HEK293 (cell line): ENCODE data around the gene SQOR.

Experiments
- BCL6B ChIP-seq: fragments of 450-650 bp; formaldehyde crosslinking; IDR thresholded peaks from 2 replicates; pipeline ENCODE4 v1.5.1; 2017; ENCODE audit warnings: missing biosample characterization, missing genetic modification characterization
- IKZF3 ChIP-seq: fragments of 450-650 bp; IDR thresholded peaks from 2 replicates; pipeline ENCODE4 v1.5.0; 2018; ENCODE audit warnings: missing biosample characterization, mild to moderate bottlenecking, missing genetic modification characterization, moderate library complexity
- INSM2 ChIP-seq: fragments of 450-650 bp; formaldehyde crosslinking; IDR thresholded peaks from 2 replicates; pipeline ENCODE4 v1.5.1; 2016; ENCODE audit warnings: missing biosample characterization, missing genetic modification characterization
- PBX3 ChIP-seq: sonication (generic); formaldehyde crosslinking; IDR thresholded peaks from 2 replicates; pipeline ENCODE4 v1.8.1; 2022; ENCODE audit warnings: mild to moderate bottlenecking, moderate library complexity, missing genetic modification reagents
- SCRT2 ChIP-seq: fragments of 450-650 bp; formaldehyde crosslinking; IDR thresholded peaks from 2 replicates; pipeline ENCODE4 v1.5.1; 2016; ENCODE audit warnings: missing biosample characterization, missing genetic modification characterization
- SP3 ChIP-seq: fragments of 450-650 bp; formaldehyde crosslinking; IDR thresholded peaks from 2 replicates; pipeline ENCODE4 v1.5.1; 2016; ENCODE audit warnings: missing biosample characterization, missing genetic modification characterization
- ZBTB17 ChIP-seq: fragments of 450-650 bp; formaldehyde crosslinking; IDR thresholded peaks from 2 replicates; pipeline ENCODE4 v1.5.1; 2016; ENCODE audit warnings: missing biosample characterization, missing genetic modification characterization
- ZBTB20 ChIP-seq: fragments of 450-650 bp; formaldehyde crosslinking; IDR thresholded peaks from 2 replicates; pipeline ENCODE4 v1.5.1; 2016; ENCODE audit warnings: missing biosample characterization, missing genetic modification characterization
- ZBTB21 ChIP-seq: fragments of 450-650 bp; formaldehyde crosslinking; IDR thresholded peaks from 2 replicates; pipeline ENCODE4 v1.5.1; 2017; ENCODE audit warnings: missing biosample characterization, missing genetic modification characterization
- ZBTB26 ChIP-seq: fragments of 450-650 bp; formaldehyde crosslinking; optimal IDR thresholded peaks from 2 replicates; pipeline ENCODE3; 2016; ENCODE audit warnings: missing biosample characterization, mild to moderate bottlenecking, missing genetic modification characterization
- ZBTB8A ChIP-seq: fragments of 450-650 bp; formaldehyde crosslinking; IDR thresholded peaks from 2 replicates; pipeline ENCODE4 v1.5.1; 2016; ENCODE audit warnings: missing biosample characterization, missing genetic modification characterization
- ZFP3 ChIP-seq: fragments of 450-650 bp; formaldehyde crosslinking; IDR thresholded peaks from 2 replicates; pipeline ENCODE4 v1.5.1; 2016; ENCODE audit warnings: low read depth, missing biosample characterization, missing genetic modification characterization
- ZNF121 ChIP-seq: fragments of 450-650 bp; formaldehyde crosslinking; IDR thresholded peaks from 2 replicates; pipeline ENCODE4 v1.5.1; 2016; ENCODE audit warnings: missing biosample characterization, missing genetic modification characterization
- ZNF132 ChIP-seq: fragments of 450-650 bp; formaldehyde crosslinking; IDR thresholded peaks from 2 replicates; pipeline ENCODE4 v1.5.1; 2017; ENCODE audit warnings: missing biosample characterization, missing genetic modification characterization, borderline replicate concordance
- ZNF148 ChIP-seq: fragments of 450-650 bp; formaldehyde crosslinking; IDR thresholded peaks from 2 replicates; pipeline ENCODE4 v1.5.0; 2017; ENCODE audit warnings: missing biosample characterization, missing genetic modification characterization, borderline replicate concordance
- ZNF157 ChIP-seq: fragments of 450-650 bp; formaldehyde crosslinking; IDR thresholded peaks from 2 replicates; pipeline ENCODE4 v1.5.1; 2016; ENCODE audit warnings: missing biosample characterization, missing genetic modification characterization
- ZNF18 ChIP-seq: fragments of 450-650 bp; formaldehyde crosslinking; IDR thresholded peaks from 2 replicates; pipeline ENCODE4 v1.5.1; 2016; ENCODE audit warnings: missing biosample characterization, missing genetic modification characterization
- ZNF214 ChIP-seq: fragments of 450-650 bp; formaldehyde crosslinking; IDR thresholded peaks from 2 replicates; pipeline ENCODE4 v1.5.1; 2017; ENCODE audit warnings: missing biosample characterization, mild to moderate bottlenecking, missing genetic modification characterization, borderline replicate concordance
- ZNF223 ChIP-seq: fragments of 450-650 bp; formaldehyde crosslinking; IDR thresholded peaks from 2 replicates; pipeline ENCODE4 v1.5.1; 2016; ENCODE audit warnings: missing biosample characterization, missing genetic modification characterization
- ZNF433 ChIP-seq: fragments of 450-650 bp; formaldehyde crosslinking; IDR thresholded peaks from 2 replicates; pipeline ENCODE4 v1.5.1; 2016; ENCODE audit warnings: missing biosample characterization, missing genetic modification characterization, low read depth
- ZNF501 ChIP-seq: fragments of 450-650 bp; formaldehyde crosslinking; IDR thresholded peaks from 2 replicates; pipeline ENCODE4 v1.5.1; 2016; ENCODE audit warnings: missing biosample characterization, missing genetic modification characterization
- ZNF513 ChIP-seq: fragments of 450-650 bp; IDR thresholded peaks from 2 replicates; pipeline ENCODE4 v1.5.1; 2018; ENCODE audit warnings: missing biosample characterization, missing genetic modification characterization
- ZNF530 ChIP-seq: fragments of 450-650 bp; formaldehyde crosslinking; IDR thresholded peaks from 2 replicates; pipeline ENCODE4 v1.5.1; 2016; ENCODE audit warnings: low read depth, missing biosample characterization, missing genetic modification characterization
- ZNF585B ChIP-seq: fragments of 450-650 bp; formaldehyde crosslinking; IDR thresholded peaks from 2 replicates; pipeline ENCODE4 v1.5.1; 2016; ENCODE audit warnings: missing biosample characterization, missing genetic modification characterization
- ZNF623 ChIP-seq: fragments of 450-650 bp; formaldehyde crosslinking; IDR thresholded peaks from 2 replicates; pipeline ENCODE4 v1.5.1; 2016; ENCODE audit warnings: missing biosample characterization, missing genetic modification characterization
- ZNF677 ChIP-seq: fragments of 450-650 bp; IDR thresholded peaks from 2 replicates; pipeline ENCODE4 v1.5.0; 2018; ENCODE audit warnings: missing biosample characterization, mild to moderate bottlenecking, missing genetic modification characterization, moderate library complexity
- ZNF747 ChIP-seq: fragments of 450-650 bp; formaldehyde crosslinking; IDR thresholded peaks from 2 replicates; pipeline ENCODE4 v1.5.1; 2016; ENCODE audit warnings: missing biosample characterization, missing genetic modification characterization
- ZNF777 ChIP-seq: fragments of 450-650 bp; formaldehyde crosslinking; IDR thresholded peaks from 2 replicates; pipeline ENCODE4 v1.5.1; 2017; ENCODE audit warnings: missing biosample characterization, missing genetic modification characterization, borderline replicate concordance

SQOR gene

GRCh38 chr15:45705510-45706473 lies 71.0 kb downstream of the SQOR start (continued):
- TF ChIP-seq ZNF148 (no peak), ZBTB21 (tag by site-specific recombination) (no peak), ZNF223 (tag by site-specific recombination) (no peak), ZNF623 (tag by site-specific recombination) (no peak), ZNF530 (tag by site-specific recombination) (no peak), ZNF585B (no peak), ZNF513 (tag by site-specific recombination) (no peak), SP3 (tag by site-specific recombination) (no peak), ZNF132 (no peak), ZBTB17 (tag by site-specific recombination) (0 out of 2 replicates have a peak, but pooled peaks have one; percentile 18), ZNF777 (no peak), ZNF157 (tag by site-specific recombination) (no peak), ZBTB8A (tag by site-specific recombination) (no peak), ZBTB20 (tag by site-specific recombination) (no peak), ZNF18 (tag by site-specific recombination) (no peak), ZNF433 (tag by site-specific recombination) (no peak), ZNF677 (tag by site-specific recombination) (no peak), PBX3 (CRISPR knock-in tag) (no peak), BCL6B (tag by site-specific recombination) (no peak), ZFP3 (tag by site-specific recombination) (no peak), SCRT2 (tag by site-specific recombination) (0 out of 2 replicates have a peak, but pooled peaks have one; percentile 10), ZNF121 (tag by site-specific recombination) (no peak), INSM2 (tag by site-specific recombination) (no peak), ZNF501 (tag by site-specific recombination) (no peak), ZNF747 (tag by site-specific recombination) (no peak), IKZF3 (tag by site-specific recombination) (peak; percentile 70), ZNF214 (tag by site-specific recombination) (no peak), ZBTB26 (tag by site-specific recombination) (no peak)
